A673 (cell line): ENCODE data around the gene OLFML1. TPM values are rescaled to one million over a fixed set of nuclear protein-coding genes. Genes with fewer than 3 reads are reported as not detected.

ENCODE experiments used
- BruUV-seq: library from RNA; stranded (reverse); fragments of 400-500 nt; replicated peaks from 2 replicates; lab custom pipeline; 2021; lab: Mats Ljungman, UMichigan
- CTCF ChIA-PET: fragments of 300-600 bp; sonication (Branson Sonifier 250); formaldehyde crosslinking; loops from one replicate; lab custom pipeline; 2022; ENCODE audit warnings: antibody characterized with exemption; lab: Charles Lee
- POLR2A ChIA-PET: fragments of 300-600 bp; sonication (Branson Sonifier 250); formaldehyde crosslinking; loops from one replicate; lab custom pipeline; 2022; ENCODE audit warnings: antibody characterized with exemption; ENCODE audit not compliant: low non-redundant PET; lab: Charles Lee
- DNase-seq: peaks from one replicate; pipeline ENCODE4 v3.0.0-alpha.2; 2015; ENCODE audit warnings: low spot score
- H3K27ac ChIP-seq: fragments of 200-600 bp; sonication (generic); 2 replicates; pipeline ENCODE4 v1.5.1; 2016; ENCODE audit warnings: mixed run types, low read depth, mild to moderate bottlenecking, mixed read lengths, antibody characterized with exemption, low read length; ENCODE audit not compliant: poor library complexity, severe bottlenecking
- H3K27me3 ChIP-seq: fragments of 200-600 bp; sonication (generic); replicated peaks from 2 replicates; pipeline ENCODE4 v1.6.1; 2017; ENCODE audit warnings: mixed run types, low read depth, mild to moderate bottlenecking, mixed read lengths, antibody characterized with exemption, low read length; ENCODE audit not compliant: insufficient read depth, poor library complexity
- H3K36me3 ChIP-seq: fragments of 200-600 bp; sonication (generic); 2 replicates; pipeline ENCODE4 v1.6.1; 2016; ENCODE audit warnings: mixed run types, mild to moderate bottlenecking, mixed read lengths, antibody characterized with exemption, low read length; ENCODE audit not compliant: insufficient read depth, poor library complexity, severe bottlenecking
- H3K4me1 ChIP-seq: fragments of 200-600 bp; sonication (generic); 2 replicates; pipeline ENCODE4 v1.6.1; 2017; ENCODE audit warnings: mixed run types, mild to moderate bottlenecking, mixed read lengths, antibody characterized with exemption, low read length; ENCODE audit not compliant: insufficient read depth, poor library complexity, severe bottlenecking
- H3K4me3 ChIP-seq: fragments of 200-600 bp; sonication (generic); 2 replicates; pipeline ENCODE4 v1.5.1; 2016; ENCODE audit warnings: low read depth, mixed run types, mild to moderate bottlenecking, mixed read lengths, low read length; ENCODE audit not compliant: poor library complexity, severe bottlenecking
- H3K9me3 ChIP-seq: fragments of 200-600 bp; sonication (generic); 2 replicates; pipeline ENCODE4 v1.6.1; 2016; ENCODE audit warnings: mixed run types, low read depth, mild to moderate bottlenecking, mixed read lengths, antibody characterized with exemption, low read length; ENCODE audit not compliant: poor library complexity, severe bottlenecking
- CTCF ChIP-seq: fragments of 300-800, 200-600 bp; sonication (generic); conservative IDR thresholded peaks from 2 replicates; pipeline ENCODE4 v1.5.1; 2017; ENCODE audit warnings: low read depth, mild to moderate bottlenecking, antibody characterized with exemption, low read length, moderate library complexity, mixed read lengths
- EZH2 ChIP-seq: fragments of 200-600 bp; sonication (generic); IDR thresholded peaks from 2 replicates; pipeline ENCODE4 v1.6.1; 2017; ENCODE audit warnings: borderline replicate concordance, low read depth, mild to moderate bottlenecking, mixed read lengths, antibody characterized with exemption, low read length; ENCODE audit not compliant: poor library complexity, severe bottlenecking
- intact Hi-C: fragments of 100-400 bp; cut with micrococcal nuclease; formaldehyde crosslinking; loops from one replicate; pipeline ENCODE4 v1.10.0; 2022; ENCODE audit not compliant: unreplicated experiment
- total RNA-seq: library from RNA; stranded (reverse); gene quantifications from 2 replicates; pipeline ENCODE4 v1.2.3, GENCODE V29; 2021

The OLFML1 gene
- total RNA-seq, 1 experiment from 2014 or later = not detected

DNA sequence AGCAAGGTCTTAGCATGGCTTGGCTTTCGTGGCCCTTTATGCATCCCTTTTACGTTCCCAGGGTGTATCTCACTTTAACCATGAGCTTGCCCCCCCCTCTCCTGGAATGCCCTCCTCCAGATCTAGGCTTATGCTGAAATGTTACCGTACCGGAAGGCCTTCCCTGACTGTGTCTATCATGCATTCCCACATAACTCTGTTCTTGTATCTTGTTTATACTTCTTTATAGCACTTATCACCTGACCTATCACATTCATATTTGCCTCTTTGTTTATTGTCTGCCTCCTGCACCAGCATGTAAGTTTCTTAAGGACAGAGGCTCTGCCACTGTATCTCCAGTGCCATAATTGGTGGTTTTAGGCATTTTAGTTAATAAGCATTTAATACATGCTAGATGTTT, 67.4 kb downstream of the OLFML1 start:
- H3K4me3 ChIP-seq = no peak overlapping the region
- TF ChIP-seq EZH2 (no peak), CTCF (no peak)
- no peak for DNase-seq
- POLR2A ChIA-PET = no interaction called here
- CTCF ChIA-PET = no interaction called here
- no peaks in the 10 kb centered on the region for H3K4me1 ChIP-seq
- H3K27ac ChIP-seq = no peak overlapping the region
- no TSS peak for BruUV-seq
- intact Hi-C loops = no loop called here
- H3K9me3 ChIP-seq = no peaks in the 10 kb centered on the region
- no peaks in the 10 kb centered on the region for H3K36me3 ChIP-seq
- no peaks in the 10 kb centered on the region for H3K27me3 ChIP-seq

DNA sequence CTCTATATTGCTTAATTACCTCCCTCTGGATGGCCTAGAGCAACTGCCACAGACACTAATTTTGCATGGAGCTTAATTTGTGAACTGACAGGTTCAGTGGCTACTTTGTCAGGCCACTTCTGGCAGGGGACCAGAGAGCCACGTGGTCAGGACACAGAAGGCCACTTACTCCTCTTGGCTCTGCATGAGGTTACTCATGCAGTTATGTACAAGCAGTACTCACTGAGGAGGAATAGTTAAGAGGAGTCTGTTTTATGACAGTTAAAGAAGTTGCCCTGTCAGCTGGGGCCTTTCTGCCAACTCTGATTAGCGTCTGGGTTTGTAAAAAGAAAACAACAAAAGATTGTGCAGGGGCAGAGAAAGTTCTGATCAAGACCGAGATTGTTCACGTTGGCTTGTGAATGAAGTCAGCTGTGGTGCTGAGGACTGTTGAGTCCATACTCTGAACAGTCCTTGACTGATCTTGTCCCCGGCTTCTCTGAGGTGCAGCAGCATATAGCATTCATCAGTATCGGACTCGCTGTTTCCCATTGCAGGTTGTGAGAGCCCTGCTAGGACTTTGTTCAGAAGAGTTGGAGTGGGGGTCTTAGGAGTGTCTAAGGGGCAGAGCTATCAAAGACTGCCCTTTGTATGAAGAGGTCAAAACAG, 69.9 kb downstream of the OLFML1 start:
- no peak overlapping the region for H3K27ac ChIP-seq
- TF ChIP-seq CTCF (no peak), EZH2 (no peak)
- no peaks in the 10 kb centered on the region for H3K27me3 ChIP-seq
- no peaks in the 10 kb centered on the region for H3K4me1 ChIP-seq
- no peak overlapping the region for H3K4me3 ChIP-seq
- H3K36me3 ChIP-seq = no peaks in the 10 kb centered on the region
- ChIA-PET POLR2A (no interaction called here), CTCF (interaction anchor here (0.6 kb wide), 1 partner anchor 16 kb away, joined by 4 read pairs; no protein-coding TSS in a partner anchor)
- no TSS peak for BruUV-seq
- intact Hi-C loops = no loop called here
- H3K9me3 ChIP-seq = no peaks in the 10 kb centered on the region
- DNase-seq = no peak

DNA sequence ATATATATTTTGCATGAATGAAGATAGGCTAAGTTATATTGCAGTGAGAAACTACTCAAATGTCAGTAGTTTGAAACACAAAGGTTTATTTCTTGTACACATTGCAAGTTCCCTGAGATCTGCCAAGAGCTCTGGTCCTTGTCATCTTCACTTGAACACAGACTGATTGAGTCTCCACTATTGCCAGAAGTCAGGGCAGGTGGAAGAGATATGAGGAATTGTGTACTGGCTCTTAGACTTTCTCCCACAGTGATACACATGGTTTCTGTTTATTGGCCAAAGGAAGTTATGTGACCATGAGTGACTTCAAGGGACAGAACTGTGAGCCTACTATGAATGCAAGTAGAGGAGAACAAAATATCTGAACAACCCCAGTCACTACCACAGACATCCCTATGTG, 72.7 kb downstream of the OLFML1 start:
- POLR2A ChIA-PET = interaction anchor here (0.6 kb wide), 1 partner anchor 1920 kb away, joined by 3 read pairs; no protein-coding TSS in a partner anchor
- no TSS peak for BruUV-seq

More for the DNA sequence above, 72.7 kb downstream of the OLFML1 start:
- CTCF ChIA-PET = no interaction called here
- TF ChIP-seq EZH2 (no peak), CTCF (no peak)
- Histone ChIP-seq H3K27me3 (no peaks in the 10 kb centered on the region), H3K27ac (no peak overlapping the region), H3K4me1 (no peaks in the 10 kb centered on the region), H3K9me3 (no peaks in the 10 kb centered on the region), H3K36me3 (no peaks in the 10 kb centered on the region), H3K4me3 (no peak overlapping the region)
- DNase-seq = no peak
- intact Hi-C loops = no loop called here
